Anterior cingulate cortex (tissue), 58 donors: ENCODE measurements around the gene IRF7.
"Not testable (repeated sequence)": the region's sequence is repeated elsewhere in the genome, so short reads cannot be mapped to it uniquely, and the experiment has no call there.

Experiments used
- DNase-seq, 58 donors: peaks; one replicate each; lab custom pipeline; 2025; lab: John Stamatoyannopoulos, UW

The IRF7 gene

GRCh38 chr11:587546-587945, 28.2 kb downstream of the IRF7 start:
- no peak for DNase-seq

- no peak for DNase-seq
These were observed 29.1 kb downstream of the IRF7 start for GRCh38 chr11:586376-587316.

- DNase-seq, result no peak
These were observed 31.5 kb downstream of the IRF7 start for GRCh38 chr11:584287-584686.

- peak in 31 of 58 donors; percentile 12 to 82 (median 49) for DNase-seq
These were observed 34.0 kb downstream of the IRF7 start for GRCh38 chr11:581752-582151.

- no peak for DNase-seq
These were observed 34.4 kb downstream of the IRF7 start for GRCh38 chr11:581342-581741.

GRCh38 chr11:579830-580601, 35.7 kb downstream of the IRF7 start:
- no peak for DNase-seq

GRCh38 chr11:578276-579035, 37.3 kb downstream of the IRF7 start:
- DNase-seq, result no peak

GRCh38 chr11:577611-577894, 38.2 kb downstream of the IRF7 start:
- no peak for DNase-seq

GRCh38 chr11:576811-577610, 38.7 kb downstream of the IRF7 start:
- DNase-seq, result no peak

GRCh38 chr11:575996-576768, 39.6 kb downstream of the IRF7 start, which contains the start of gene PHRF1:
Gene PHRF1 (plus strand): TSS chr11:576470. CDS start chr11:581513, 5,043 bp downstream.
- DNase-seq, result peak; percentile 62 to 99 (median 94)

GRCh38 chr11:575313-575995, 40.3 kb downstream of the IRF7 start:
- peak in 4 of 58 donors; percentile 16 to 57 (median 48) for DNase-seq

GRCh38 chr11:574632-575312, 41.0 kb downstream of the IRF7 start:
- no peak for DNase-seq

- DNase-seq, result not testable (repeated sequence)
These were observed 41.6 kb downstream of the IRF7 start for GRCh38 chr11:574031-574570.

GRCh38 chr11:573146-573759, 42.5 kb downstream of the IRF7 start:
- DNase-seq, result no peak

GRCh38 chr11:571802-572185, 44.0 kb downstream of the IRF7 start:
- no peak for DNase-seq

GRCh38 chr11:569158-569885, 46.4 kb downstream of the IRF7 start:
- no peak for DNase-seq
